Dermis blood vessel endothelial cell (primary cell): Measurements from ENCODE around the gene ABCA8. TPM values are rescaled to one million over a fixed set of nuclear protein-coding genes. Genes with fewer than 3 reads are reported as not detected.
A peak's percentile ranks its signal among the peaks of the same experiment; 100 is the strongest.

Experiments
- DNase-seq: peaks from one replicate; pipeline ENCODE4 v3.0.0; 2010
- total RNA-seq: library from RNA; depleted of rRNA; stranded (reverse); fragments of >200 nt; gene quantifications from 2 replicates; pipeline ENCODE4 v1.2.3, GENCODE V29; 2014

ABCA8 gene
- total RNA-seq, 1 donor from 2014 or later: under 0.01 TPM

- DNase-seq: peak; percentile 44
Measured at GRCh38 chr17:68868708-68869107, 86.5 kb downstream of the ABCA8 start.

GRCh38 chr17:68867759-68868516 is 87.3 kb downstream of the ABCA8 start:
- no peak for DNase-seq

DNA sequence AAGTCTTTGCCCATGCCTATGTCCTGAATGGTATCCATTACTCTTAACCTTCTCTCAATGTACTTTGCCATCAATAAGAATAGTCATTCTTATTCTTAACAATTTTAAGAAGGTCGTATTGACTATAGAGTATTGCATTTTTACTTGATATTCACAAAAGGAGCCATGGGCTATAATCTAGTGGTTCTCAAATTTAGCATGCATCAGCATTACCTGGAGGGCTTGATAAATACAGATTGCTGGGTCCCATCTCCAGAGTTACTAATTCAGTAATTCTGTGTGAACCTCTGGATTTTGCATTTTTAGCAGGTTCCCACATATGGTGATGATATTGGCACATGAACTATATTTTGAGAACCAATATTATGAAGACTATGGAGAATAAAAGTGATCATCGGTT is 89.6 kb downstream of the ABCA8 start:
- no peak for DNase-seq

GRCh38 chr17:68863091-68863652 is 92.0 kb downstream of the ABCA8 start:
- no peak for DNase-seq

DNA sequence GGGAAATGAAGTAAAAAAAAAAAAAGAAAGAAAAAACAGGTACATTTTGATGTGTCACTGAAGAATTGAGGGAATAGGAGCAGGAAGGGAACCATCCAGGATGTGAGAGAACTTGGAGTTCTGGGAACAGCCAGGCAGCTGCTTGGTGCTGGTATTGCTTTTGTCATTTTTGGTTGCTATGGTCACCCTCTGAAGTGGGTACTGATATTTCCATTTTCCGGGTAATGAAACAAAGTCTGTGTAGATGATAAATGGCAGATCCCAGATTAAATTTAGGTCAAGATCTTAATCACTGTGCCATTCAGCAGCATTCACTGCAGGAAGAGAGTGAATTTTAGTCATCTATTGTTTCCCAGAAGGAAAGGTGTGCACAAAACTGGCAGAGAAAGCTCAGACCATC is 93.6 kb downstream of the ABCA8 start:
- DNase-seq: peak; percentile 78

- DNase-seq: no peak
Measured at GRCh38 chr17:68860941-68861340, 94.3 kb downstream of the ABCA8 start.

DNA sequence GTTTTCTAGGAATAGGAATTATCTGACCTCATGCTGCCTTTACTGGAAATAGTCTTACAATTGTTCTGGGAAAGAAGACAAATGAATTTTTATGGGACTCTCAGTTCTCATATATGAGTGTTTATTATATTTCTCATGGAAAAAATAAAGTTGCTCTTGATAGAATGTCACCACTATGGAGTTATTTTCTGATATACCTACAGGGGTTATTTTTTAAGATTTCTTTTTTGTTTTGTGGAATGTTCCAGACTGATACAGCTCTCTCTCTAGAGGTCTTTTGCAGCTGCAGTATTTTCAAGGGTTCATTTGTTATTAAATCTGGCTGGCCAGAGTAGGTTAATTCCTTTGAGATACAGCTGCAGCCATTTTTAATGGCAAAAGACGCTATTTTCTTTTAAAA is 100.7 kb downstream of the ABCA8 start:
- no peak for DNase-seq

GRCh38 chr17:68853439-68853838 is 101.8 kb downstream of the ABCA8 start:
- DNase-seq: no peak

- no peak for DNase-seq
Measured at GRCh38 chr17:68853036-68853435, 102.2 kb downstream of the ABCA8 start.

DNA sequence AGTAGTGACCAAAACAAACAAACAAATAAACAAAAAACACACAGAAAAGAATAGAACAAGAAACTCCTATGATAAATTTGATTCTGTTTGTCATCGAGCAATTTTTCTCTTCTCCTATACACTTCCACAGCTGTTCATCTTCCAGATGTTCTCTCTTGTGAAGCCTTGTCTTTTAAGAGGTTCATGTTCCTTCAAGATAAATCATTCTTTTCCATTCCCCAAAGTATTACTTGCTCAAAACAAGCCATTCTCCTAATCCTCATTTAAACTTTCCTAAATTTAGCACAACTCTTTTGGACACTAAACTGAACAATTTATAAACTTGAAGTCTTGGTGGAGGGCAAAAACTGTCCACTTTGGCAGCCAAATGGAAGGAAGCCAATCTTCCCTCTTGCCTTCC is 103.3 kb downstream of the ABCA8 start:
- DNase-seq: no peak

DNA sequence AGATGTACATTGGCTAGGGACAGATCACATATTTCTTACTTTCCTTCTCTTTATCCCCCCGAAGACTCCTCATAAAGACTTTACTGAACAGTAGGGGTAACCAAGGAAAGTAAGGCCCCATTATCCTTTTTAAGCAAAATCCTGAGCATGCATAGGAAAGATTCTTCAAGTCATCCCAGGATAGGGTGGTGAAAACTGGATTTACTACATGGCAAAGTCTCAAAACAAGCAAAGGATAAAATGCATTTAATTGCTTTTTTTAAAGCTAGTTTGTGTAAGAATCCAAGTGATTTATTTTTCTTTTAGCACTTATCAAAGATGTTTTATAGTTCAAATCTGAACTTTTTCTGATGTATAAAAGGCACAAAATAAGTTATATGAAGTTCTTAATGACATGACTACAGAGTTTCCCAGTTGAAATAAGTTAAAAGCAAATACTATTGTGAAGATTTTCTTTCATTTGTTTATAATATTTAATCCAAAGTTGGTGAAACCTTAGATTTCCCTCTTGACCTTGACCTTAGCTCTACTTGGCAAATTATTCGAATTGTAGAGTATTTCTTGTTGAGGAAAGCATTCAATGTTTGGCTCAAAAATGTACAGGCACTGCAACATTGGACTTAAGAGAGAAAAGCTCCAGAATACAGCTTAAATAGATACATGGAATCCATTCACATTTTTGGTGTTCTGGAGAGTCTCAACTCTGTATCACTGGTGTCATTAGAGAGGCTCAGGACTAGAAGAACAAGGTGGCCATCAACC is 104.3 kb downstream of the ABCA8 start:
- no peak for DNase-seq

- no peak for DNase-seq
Measured at GRCh38 chr17:68849673-68850610, 105.2 kb downstream of the ABCA8 start.

- no peak for DNase-seq
Measured at GRCh38 chr17:68847711-68848110, 107.5 kb downstream of the ABCA8 start.

DNA sequence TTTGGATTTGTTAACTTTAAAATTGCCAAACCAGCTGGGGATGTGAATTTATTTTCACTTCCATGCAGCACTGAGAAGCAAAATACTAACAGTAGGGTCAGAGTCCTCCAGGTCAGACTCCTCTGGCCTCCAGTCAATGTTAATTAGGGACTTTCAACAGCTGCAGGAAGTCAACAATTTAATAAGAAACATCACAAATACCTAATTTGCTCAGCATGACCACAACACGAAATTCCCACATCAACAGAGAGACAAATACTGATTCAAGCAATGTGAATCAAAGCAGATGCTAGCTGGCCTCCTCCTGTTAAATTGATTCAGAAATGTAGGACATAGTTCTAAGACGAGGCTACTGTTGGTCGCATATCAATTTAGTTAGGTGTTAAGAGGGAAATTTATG is 111.7 kb downstream of the ABCA8 start:
- no peak for DNase-seq

DNA sequence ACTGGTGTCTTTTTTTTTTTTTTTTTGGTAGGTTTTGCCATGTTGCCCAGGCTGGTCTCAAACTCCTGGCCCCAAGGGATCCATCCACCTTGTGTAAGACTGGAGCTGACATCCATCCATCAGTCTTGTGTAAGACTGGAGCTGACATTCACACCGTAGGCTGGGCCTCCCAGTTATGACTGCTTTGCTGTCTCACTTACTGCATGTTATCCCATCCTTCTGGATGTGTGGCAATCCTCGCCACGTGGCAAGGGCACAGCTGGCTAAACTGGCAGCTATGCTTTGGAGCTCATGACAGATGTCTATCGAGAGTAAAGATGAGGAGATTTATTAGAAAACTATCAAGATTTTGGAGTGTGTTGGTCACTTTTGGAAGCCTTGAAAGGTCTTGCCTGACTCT is 115.1 kb downstream of the ABCA8 start:
- no peak for DNase-seq

- DNase-seq: no peak
Measured at GRCh38 chr17:68835071-68835470, 120.1 kb downstream of the ABCA8 start.

GRCh38 chr17:68834328-68834836 is 120.8 kb downstream of the ABCA8 start:
- no peak for DNase-seq

DNA sequence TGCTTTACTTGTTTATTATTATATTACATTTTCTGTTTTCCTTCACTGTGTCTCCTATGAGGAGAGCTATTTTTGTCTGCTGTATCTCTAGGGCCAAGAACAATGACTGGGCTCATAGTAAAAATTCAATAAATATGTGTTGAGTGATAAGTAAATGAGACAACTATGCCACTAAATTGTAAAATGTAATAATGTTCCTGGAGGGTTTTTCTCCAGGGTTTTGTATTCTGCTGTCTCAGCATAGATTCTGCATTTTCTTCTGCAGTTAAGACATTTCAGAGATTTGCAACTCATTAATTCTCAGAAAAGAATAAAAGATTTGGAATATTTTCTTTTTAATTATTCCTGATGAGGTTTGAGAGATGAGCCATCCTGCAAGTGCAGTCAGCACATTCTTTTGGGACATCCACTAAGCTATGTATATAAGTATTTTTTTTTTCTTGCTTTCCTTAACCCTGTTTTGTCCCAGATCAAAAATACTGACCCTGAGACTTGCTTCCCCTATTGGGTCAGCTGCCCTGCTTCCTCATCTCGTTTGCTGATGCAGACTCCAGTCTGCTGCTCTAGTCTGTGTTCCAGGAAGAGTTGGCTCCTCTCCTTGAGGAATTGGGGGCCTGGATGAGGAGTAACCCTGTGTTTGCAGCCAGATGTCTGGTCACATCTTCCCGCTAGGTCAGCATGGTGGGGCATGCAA is 122.9 kb downstream of the ABCA8 start:
- no peak for DNase-seq

GRCh38 chr17:68831170-68831569 is 124.0 kb downstream of the ABCA8 start:
- DNase-seq: no peak

- no peak for DNase-seq
Measured at GRCh38 chr17:68830313-68830712, 124.9 kb downstream of the ABCA8 start.

- no peak for DNase-seq
Measured at GRCh38 chr17:68829211-68829610, 126.0 kb downstream of the ABCA8 start.

DNA sequence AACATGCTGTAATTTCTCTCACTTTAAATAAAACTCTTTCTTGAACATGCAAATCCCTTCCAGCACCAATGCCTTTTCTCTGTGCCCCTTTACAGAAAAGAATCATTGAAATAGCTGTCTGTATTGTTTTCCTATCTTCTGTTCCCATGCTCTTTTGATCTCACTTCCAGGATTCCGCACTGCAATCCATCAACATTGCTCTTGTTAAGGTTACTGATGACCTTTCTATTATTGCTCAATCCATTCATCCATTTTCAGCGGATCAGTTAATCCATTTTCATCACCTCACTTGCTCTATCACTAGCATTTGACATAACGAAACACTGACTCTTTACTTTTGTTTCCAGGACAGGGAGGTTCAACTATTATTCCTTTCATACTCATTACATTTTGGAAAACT is 130.5 kb downstream of the ABCA8 start:
- no peak for DNase-seq
